Activated T-helper 1 cell treated with anti-CD3 and anti-CD28 coated beads, Interleukin-2, amount 50 U/mL, for 16 hours (primary cell): ENCODE measurements around the gene ZNF490.

Experiments used
- DNase-seq, 2 donors: peaks; one replicate each; pipeline ENCODE4 v3.0.0-alpha.2; 2020; ENCODE audit warnings: low read depth in 1 of 2, low spot score in 1 of 2

The ZNF490 gene

DNA sequence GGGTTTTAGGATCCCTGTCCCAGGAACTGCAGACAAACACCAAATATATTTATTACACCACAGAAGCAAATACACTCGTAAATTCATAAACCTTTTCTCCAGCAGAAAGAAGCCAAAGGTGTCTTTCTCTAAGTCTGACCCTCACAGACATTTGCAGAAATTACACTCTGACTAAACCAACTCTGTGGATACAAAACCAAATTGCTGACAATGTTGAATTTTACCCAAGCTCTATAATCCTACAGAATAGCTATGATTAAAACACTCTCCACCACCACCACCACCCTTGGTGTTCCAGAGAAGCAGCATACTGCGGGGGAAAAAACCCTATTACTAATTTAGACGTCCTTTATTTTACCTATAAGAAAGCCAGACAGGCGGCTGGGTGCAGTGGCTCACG, 64.5 kb downstream of the ZNF490 start:
- no peak for DNase-seq

DNA sequence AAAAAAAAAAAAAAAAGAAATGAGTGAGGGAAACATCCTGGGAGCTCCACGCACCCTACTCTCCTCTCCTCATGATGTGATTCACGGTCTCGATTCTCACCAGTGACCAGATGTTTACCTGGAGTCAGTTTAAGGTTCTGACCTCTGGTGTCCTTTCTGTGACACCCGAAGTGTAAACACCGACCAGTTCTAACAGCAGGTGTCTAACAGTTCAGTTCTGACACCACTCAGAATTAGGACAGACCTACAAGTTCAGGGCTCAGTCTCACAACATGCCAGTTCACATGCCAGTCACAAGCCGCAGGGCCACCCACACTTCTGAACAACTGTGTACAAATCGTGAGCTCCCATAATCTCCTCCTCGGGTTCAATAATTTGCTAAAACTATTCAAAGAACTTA, 65.3 kb downstream of the ZNF490 start:
- DNase-seq, result no peak

DNA sequence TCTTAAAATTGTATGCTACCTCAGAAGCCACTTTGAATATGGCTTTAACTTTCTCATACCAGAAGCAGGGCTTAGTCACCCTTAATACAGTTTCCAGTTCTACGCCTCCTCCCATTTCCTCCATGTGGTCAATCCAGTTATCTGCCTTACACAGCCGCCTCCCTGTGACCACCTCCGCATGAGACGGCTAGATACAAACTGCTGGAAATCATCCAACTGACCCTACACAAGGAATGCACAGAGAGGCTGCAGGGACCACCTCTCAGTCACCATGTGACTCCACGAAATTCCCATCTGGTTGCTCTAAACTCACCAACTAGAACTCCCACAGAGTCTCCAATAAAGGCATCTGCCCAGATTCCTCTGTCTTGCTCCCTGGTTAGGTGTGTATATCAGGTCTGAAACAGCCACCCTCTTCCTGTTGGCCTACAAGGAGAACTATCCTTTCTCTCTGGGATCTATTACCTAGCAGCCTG, 66.2 kb downstream of the ZNF490 start:
- DNase-seq, result no peak

- DNase-seq, result no peak
Observed at GRCh38 chr19:12543855-12544254, 66.8 kb downstream of the ZNF490 start.
